Measurements from ENCODE around the gene SARNP.
"Not testable (repeated sequence)": the region's sequence is repeated elsewhere in the genome, so short reads cannot be mapped to it uniquely, and the experiment has no call there.

Gene SARNP

GRCh38 chr12:55847033-55847432 lies 29.5 kb upstream of the SARNP start:
- in situ Hi-C loops (cut with HindIII; ENCODE audit: low pct_unique_long_range_greater_than_20kb, low sequenced_read_pairs), result no loop called here

GRCh38 chr12:55845785-55846496 lies 28.4 kb upstream of the SARNP start:
- no peak for TF ChIP-seq JUND (IDR thresholded peaks at IDR 0.05; ENCODE audit: low read depth)
- DNase-seq (ENCODE audit: low read depth in 1 of 2, low spot score in 1 of 2), result no peak
- in situ Hi-C loops (cut with HindIII; ENCODE audit: low pct_unique_long_range_greater_than_20kb, low sequenced_read_pairs), result no loop called here

More at GRCh38 chr12:55847033-55847432, 29.5 kb upstream of the SARNP start:
- DNase-seq (ENCODE audit: low read depth in 1 of 2, low spot score in 1 of 2), result no peak
- TF ChIP-seq JUND (IDR thresholded peaks at IDR 0.05; ENCODE audit: low read depth), result no peak

- TF ChIP-seq JUND (IDR thresholded peaks at IDR 0.05; ENCODE audit: low read depth), result no peak
- in situ Hi-C loops (cut with HindIII; ENCODE audit: low pct_unique_long_range_greater_than_20kb, low sequenced_read_pairs), result no loop called here
- DNase-seq (ENCODE audit: low read depth in 1 of 2, low spot score in 1 of 2), result no peak
Measured at GRCh38 chr12:55845361-55845760, 27.8 kb upstream of the SARNP start.

GRCh38 chr12:55844961-55845360 lies 27.4 kb upstream of the SARNP start:
- no peak for DNase-seq (ENCODE audit: low read depth in 1 of 2, low spot score in 1 of 2)
- TF ChIP-seq JUND (IDR thresholded peaks at IDR 0.05; ENCODE audit: low read depth), result no peak
- in situ Hi-C loops (cut with HindIII; ENCODE audit: low pct_unique_long_range_greater_than_20kb, low sequenced_read_pairs), result no loop called here

GRCh38 chr12:55843431-55843830 lies 25.9 kb upstream of the SARNP start:
- no peak for TF ChIP-seq JUND (IDR thresholded peaks at IDR 0.05; ENCODE audit: low read depth)

GRCh38 chr12:55842681-55843429 lies 25.3 kb upstream of the SARNP start, which contains the start of gene MMP19:
Gene MMP19 (minus strand): TSS chr12:55842936. CDS start chr12:55842830, 106 bp downstream.
- in situ Hi-C loops (cut with HindIII; ENCODE audit: low pct_unique_long_range_greater_than_20kb, low sequenced_read_pairs), result no loop called here
- no peak for TF ChIP-seq JUND (IDR thresholded peaks at IDR 0.05; ENCODE audit: low read depth)
- DNase-seq (ENCODE audit: low read depth in 1 of 2, low spot score in 1 of 2), result no peak

More at GRCh38 chr12:55843431-55843830, 25.9 kb upstream of the SARNP start:
- in situ Hi-C loops (cut with HindIII; ENCODE audit: low pct_unique_long_range_greater_than_20kb, low sequenced_read_pairs), result no loop called here
- DNase-seq (ENCODE audit: low read depth in 1 of 2, low spot score in 1 of 2), result no peak

GRCh38 chr12:55840581-55841351 lies 23.2 kb upstream of the SARNP start:
- no peak for TF ChIP-seq JUND (IDR thresholded peaks at IDR 0.05; ENCODE audit: low read depth)
- no peak for DNase-seq (ENCODE audit: low read depth in 1 of 2, low spot score in 1 of 2)
- in situ Hi-C loops (cut with HindIII; ENCODE audit: low pct_unique_long_range_greater_than_20kb, low sequenced_read_pairs), result no loop called here

GRCh38 chr12:55839345-55840140 lies 22.0 kb upstream of the SARNP start:
- in situ Hi-C loops (cut with HindIII; ENCODE audit: low pct_unique_long_range_greater_than_20kb, low sequenced_read_pairs), result no loop called here
- no peak for TF ChIP-seq JUND (IDR thresholded peaks at IDR 0.05; ENCODE audit: low read depth)
- DNase-seq (ENCODE audit: low read depth in 1 of 2, low spot score in 1 of 2), result no peak

GRCh38 chr12:55838361-55838760 lies 20.8 kb upstream of the SARNP start:
- TF ChIP-seq JUND (IDR thresholded peaks at IDR 0.05; ENCODE audit: low read depth), result no peak
- DNase-seq (ENCODE audit: low read depth in 1 of 2, low spot score in 1 of 2), result no peak
- in situ Hi-C loops (cut with HindIII; ENCODE audit: low pct_unique_long_range_greater_than_20kb, low sequenced_read_pairs), result no loop called here

GRCh38 chr12:55834400-55834799 lies 16.9 kb upstream of the SARNP start:
- in situ Hi-C loops (cut with HindIII; ENCODE audit: low pct_unique_long_range_greater_than_20kb, low sequenced_read_pairs); DNase-seq (ENCODE audit: low read depth in 1 of 2, low spot score in 1 of 2): not testable (repeated sequence)

GRCh38 chr12:55833056-55833455 lies 15.5 kb upstream of the SARNP start:
- in situ Hi-C loops (cut with HindIII; ENCODE audit: low pct_unique_long_range_greater_than_20kb, low sequenced_read_pairs), result no loop called here
- TF ChIP-seq JUND (IDR thresholded peaks at IDR 0.05; ENCODE audit: low read depth), result no peak
- no peak for DNase-seq (ENCODE audit: low read depth in 1 of 2, low spot score in 1 of 2)

- TF ChIP-seq JUND (IDR thresholded peaks at IDR 0.05; ENCODE audit: low read depth), result no peak
- in situ Hi-C loops (cut with HindIII; ENCODE audit: low pct_unique_long_range_greater_than_20kb, low sequenced_read_pairs), result no loop called here
- DNase-seq (ENCODE audit: low read depth in 1 of 2, low spot score in 1 of 2), result no peak
Measured at GRCh38 chr12:55831447-55831815, 13.9 kb upstream of the SARNP start.
